Glutamatergic neuron (in vitro differentiated cells): ENCODE data around the gene USP24. TPM values are rescaled to one million over a fixed set of nuclear protein-coding genes. Genes with fewer than 3 reads are reported as not detected.

Source experiments
- DNase-seq: peaks from one replicate; pipeline ENCODE4 v3.0.0; 2022
- H3K27ac Mint-ChIP-seq: one replicate; pipeline ENCODE4 v1.8.0; 2020; ENCODE audit warnings: mild to moderate bottlenecking, mixed read lengths, inconsistent platforms; ENCODE audit not compliant: unreplicated experiment
- H3K27me3 Mint-ChIP-seq: one replicate; pipeline ENCODE4 v1.8.0; 2020; ENCODE audit warnings: mild to moderate bottlenecking, moderate library complexity, mixed read lengths, inconsistent platforms; ENCODE audit not compliant: unreplicated experiment
- H3K36me3 Mint-ChIP-seq: one replicate; pipeline ENCODE4 v1.8.0; 2020; ENCODE audit warnings: mild to moderate bottlenecking, mixed read lengths, inconsistent platforms; ENCODE audit not compliant: unreplicated experiment
- H3K4me1 Mint-ChIP-seq: one replicate; pipeline ENCODE4 v1.8.0; 2020; ENCODE audit warnings: mild to moderate bottlenecking, low read depth, mixed read lengths, inconsistent platforms; ENCODE audit not compliant: unreplicated experiment
- H3K4me3 Mint-ChIP-seq: one replicate; pipeline ENCODE4 v1.8.0; 2020; ENCODE audit warnings: mild to moderate bottlenecking, mixed read lengths, inconsistent platforms; ENCODE audit not compliant: unreplicated experiment
- H3K9me3 Mint-ChIP-seq: one replicate; pipeline ENCODE4 v1.8.0; 2020; ENCODE audit warnings: mild to moderate bottlenecking, moderate library complexity, mixed read lengths, inconsistent platforms; ENCODE audit not compliant: unreplicated experiment
- CTCF ChIP-seq: fragments of 200-600 bp; sonication (generic); IDR thresholded peaks from one replicate; pipeline ENCODE4 v1.5.0; 2021; ENCODE audit not compliant: partially characterized antibody, unreplicated experiment
- total RNA-seq: library from RNA; stranded (reverse); fragmentation: NEBNext Ultra II Directional; extraction: Animal tissue kit (Norgen Biotek cat#: 25700); gene quantifications from one replicate; pipeline ENCODE4 v1.2.1, GENCODE V29; 2021; ENCODE audit not compliant: unreplicated experiment

The USP24 gene
- total RNA-seq, 1 donor from 2014 or later: 54.6 TPM

GRCh38 chr1:55184859-55185258 is 30.3 kb downstream of the USP24 start:
- no peak overlapping the region for H3K27ac Mint-ChIP-seq

GRCh38 chr1:55181666-55182065 is 33.5 kb downstream of the USP24 start:
- H3K27ac Mint-ChIP-seq: no peak overlapping the region
- TF ChIP-seq CTCF: no peak
- peaks cover 4% of the 10 kb centered on the region for H3K9me3 Mint-ChIP-seq
- DNase-seq: no peak
- H3K27me3 Mint-ChIP-seq: no peaks in the 10 kb centered on the region
- peaks cover 9% of the 10 kb centered on the region for H3K36me3 Mint-ChIP-seq
- no peak overlapping the region for H3K4me3 Mint-ChIP-seq
- peaks cover 3% of the 10 kb centered on the region for H3K4me1 Mint-ChIP-seq

More at GRCh38 chr1:55184859-55185258, 30.3 kb downstream of the USP24 start:
- Mint-ChIP-seq H3K27me3 (no peaks in the 10 kb centered on the region), H3K9me3 (peaks cover 4% of the 10 kb centered on the region), H3K4me1 (peaks cover 3% of the 10 kb centered on the region), H3K4me3 (no peak overlapping the region), H3K36me3 (peaks cover 5% of the 10 kb centered on the region)
- DNase-seq: no peak
- TF ChIP-seq CTCF: no peak

GRCh38 chr1:55180075-55180670 is 35.0 kb downstream of the USP24 start:
- Mint-ChIP-seq H3K27me3 (no peaks in the 10 kb centered on the region), H3K4me3 (no peak overlapping the region), H3K9me3 (peaks cover 4% of the 10 kb centered on the region), H3K36me3 (peaks cover 9% of the 10 kb centered on the region), H3K27ac (no peak overlapping the region), H3K4me1 (peaks cover 3% of the 10 kb centered on the region)
- no peak for TF ChIP-seq CTCF
- no peak for DNase-seq

GRCh38 chr1:55179177-55179835 is 35.9 kb downstream of the USP24 start:
- Mint-ChIP-seq H3K4me3 (no peak overlapping the region), H3K4me1 (peaks cover 3% of the 10 kb centered on the region), H3K27me3 (no peaks in the 10 kb centered on the region), H3K36me3 (peaks cover 5% of the 10 kb centered on the region), H3K27ac (no peak overlapping the region), H3K9me3 (peaks cover 2% of the 10 kb centered on the region)
- DNase-seq: no peak
- TF ChIP-seq CTCF: no peak

- no peak for TF ChIP-seq CTCF
- no peak overlapping the region for H3K27ac Mint-ChIP-seq
- no peaks in the 10 kb centered on the region for H3K9me3 Mint-ChIP-seq
- H3K4me3 Mint-ChIP-seq: no peak overlapping the region
- H3K36me3 Mint-ChIP-seq: peaks cover 6% of the 10 kb centered on the region
- DNase-seq: no peak
- H3K4me1 Mint-ChIP-seq: peaks cover 8% of the 10 kb centered on the region
- no peaks in the 10 kb centered on the region for H3K27me3 Mint-ChIP-seq
Observed at GRCh38 chr1:55172687-55173086, 42.5 kb downstream of the USP24 start.
